LNCAP (cell line): ENCODE results near the gene HYCC2.

Source experiments
- TF ChIP-seq, protein P1 (sequence below): fragments of 450-650 bp; IDR thresholded peaks from 2 replicates; pipeline ENCODE4 v1.5.1; 2017; ENCODE audit warnings: mild to moderate bottlenecking

HYCC2 gene

DNA sequence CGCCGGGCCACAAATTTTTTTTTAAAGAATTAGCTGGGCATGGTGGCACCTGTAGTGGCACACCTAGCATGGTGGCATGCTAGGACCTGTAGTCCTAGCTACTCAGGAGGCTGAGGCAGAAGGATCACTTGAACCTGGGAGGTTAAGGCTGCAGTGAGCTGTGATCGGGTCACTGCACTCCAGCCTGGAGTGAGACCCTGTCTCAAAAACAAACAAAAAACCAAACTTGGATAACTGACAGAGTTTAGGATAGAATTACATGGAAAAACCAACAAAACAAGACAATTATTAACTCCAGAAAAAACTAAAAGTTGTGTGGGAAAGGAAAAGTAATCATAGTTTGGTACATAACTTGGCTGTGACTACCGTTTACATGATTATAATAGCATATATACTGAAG is 42.9 kb upstream of the HYCC2 start:
- TF ChIP-seq, protein P1, sequence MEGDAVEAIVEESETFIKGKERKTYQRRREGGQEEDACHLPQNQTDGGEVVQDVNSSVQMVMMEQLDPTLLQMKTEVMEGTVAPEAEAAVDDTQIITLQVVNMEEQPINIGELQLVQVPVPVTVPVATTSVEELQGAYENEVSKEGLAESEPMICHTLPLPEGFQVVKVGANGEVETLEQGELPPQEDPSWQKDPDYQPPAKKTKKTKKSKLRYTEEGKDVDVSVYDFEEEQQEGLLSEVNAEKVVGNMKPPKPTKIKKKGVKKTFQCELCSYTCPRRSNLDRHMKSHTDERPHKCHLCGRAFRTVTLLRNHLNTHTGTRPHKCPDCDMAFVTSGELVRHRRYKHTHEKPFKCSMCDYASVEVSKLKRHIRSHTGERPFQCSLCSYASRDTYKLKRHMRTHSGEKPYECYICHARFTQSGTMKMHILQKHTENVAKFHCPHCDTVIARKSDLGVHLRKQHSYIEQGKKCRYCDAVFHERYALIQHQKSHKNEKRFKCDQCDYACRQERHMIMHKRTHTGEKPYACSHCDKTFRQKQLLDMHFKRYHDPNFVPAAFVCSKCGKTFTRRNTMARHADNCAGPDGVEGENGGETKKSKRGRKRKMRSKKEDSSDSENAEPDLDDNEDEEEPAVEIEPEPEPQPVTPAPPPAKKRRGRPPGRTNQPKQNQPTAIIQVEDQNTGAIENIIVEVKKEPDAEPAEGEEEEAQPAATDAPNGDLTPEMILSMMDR, result no peak

DNA sequence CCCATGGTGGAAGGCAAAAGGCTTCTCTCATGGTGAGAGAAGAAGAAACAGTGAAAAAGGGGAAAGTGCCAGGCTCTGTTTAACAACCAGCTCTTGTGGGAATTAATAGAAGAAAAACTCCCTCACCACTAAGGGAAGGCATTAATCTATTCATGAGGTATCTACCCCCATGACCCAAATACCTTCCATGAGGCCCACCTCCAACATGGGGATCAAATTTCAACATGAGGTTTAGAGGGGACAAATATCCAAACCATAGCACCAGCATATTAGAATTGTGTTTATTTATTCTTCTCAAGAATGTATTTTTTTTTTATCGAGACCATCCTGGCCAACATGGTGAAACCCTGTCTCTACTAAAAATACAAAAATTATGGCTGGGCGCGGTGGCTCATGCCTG is 39.6 kb upstream of the HYCC2 start:
- TF ChIP-seq, protein P1, result no peak

DNA sequence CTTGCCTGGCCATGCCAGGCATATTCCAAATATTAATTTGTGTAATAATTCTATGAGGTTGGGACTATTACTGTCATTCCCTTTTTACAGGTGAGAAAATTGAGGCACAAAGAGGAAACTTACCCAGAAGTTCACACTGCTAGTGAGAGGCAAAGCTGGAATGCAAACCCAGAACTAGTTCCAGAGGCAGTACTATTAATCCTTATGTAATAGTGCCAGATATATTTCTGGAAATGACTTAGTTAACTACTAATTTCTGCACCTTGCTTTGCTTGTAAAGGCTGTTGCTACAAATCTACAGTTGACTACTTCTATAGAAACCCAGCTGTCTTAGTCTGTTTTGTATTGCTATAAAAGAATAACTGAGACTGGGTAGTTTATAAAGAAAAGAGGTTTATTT is 39.1 kb upstream of the HYCC2 start:
- TF ChIP-seq, protein P1, result no peak

- TF ChIP-seq, protein P1, result no peak
These were observed 37.7 kb upstream of the HYCC2 start for GRCh38 chr2:201109186-201109585.

DNA sequence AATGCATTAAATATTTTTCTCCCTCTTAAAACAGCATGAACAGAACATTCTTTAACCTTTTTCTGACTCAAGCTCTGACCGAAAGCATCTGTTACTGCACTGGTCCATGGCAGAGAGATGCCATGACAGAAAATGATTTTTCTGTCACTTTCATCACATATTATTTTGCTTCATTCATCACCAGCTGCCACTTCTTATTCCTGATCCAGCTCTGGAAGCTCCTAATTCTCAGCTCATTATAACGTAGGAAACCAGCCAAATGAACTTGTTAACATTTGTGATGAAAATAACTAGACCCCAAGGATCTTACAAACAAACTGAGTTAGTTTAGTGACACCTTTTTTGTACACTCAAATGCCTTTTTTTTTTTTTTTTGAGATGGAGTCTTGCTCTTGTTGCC is 36.9 kb upstream of the HYCC2 start:
- TF ChIP-seq, protein P1, result no peak

GRCh38 chr2:201107624-201108023 is 36.2 kb upstream of the HYCC2 start:
- TF ChIP-seq, protein P1, result no peak

DNA sequence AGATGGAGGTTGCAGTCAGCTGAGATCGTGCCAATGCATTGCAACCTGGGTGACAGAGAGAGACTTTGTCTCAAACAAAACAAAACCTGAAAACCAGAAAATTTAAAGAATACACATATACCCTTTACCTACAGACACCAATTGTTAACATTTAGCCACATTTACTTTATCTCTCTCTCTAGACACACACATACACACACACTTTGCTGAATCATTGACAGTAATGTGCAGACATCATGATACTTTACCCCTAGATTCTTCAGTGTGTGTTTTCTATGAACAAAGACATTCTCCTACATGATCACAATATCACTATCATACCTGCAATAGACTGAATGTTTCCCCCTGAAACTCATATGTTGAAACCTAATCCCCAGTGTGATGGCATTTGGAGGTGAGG is 34.3 kb upstream of the HYCC2 start:
- TF ChIP-seq, protein P1, result no peak

GRCh38 chr2:201100497-201100896 is 29.0 kb upstream of the HYCC2 start:
- TF ChIP-seq, protein P1, result no peak
